Testis (tissue), 2 donors: Measurements from ENCODE around the gene ARHGEF4.

Source experiments
- CTCF ChIP-seq, 3 experiments: fragments of 450-650 bp in 2 of 3; fragments of 200-600 bp in 1 of 3; sonication (generic) in 1 of 3; IDR thresholded peaks; one replicate each; pipeline ENCODE4 v1.5.1; 2016 to 2019; ENCODE audit warnings: antibody characterized with exemption in 3 of 3, mild to moderate bottlenecking in 2 of 3, moderate library complexity in 1 of 3
- POLR2A ChIP-seq: fragments of 450-650 bp; IDR thresholded peaks from one replicate; pipeline ENCODE4 v1.6.1; 2017; ENCODE audit warnings: antibody characterized with exemption, mild to moderate bottlenecking, moderate library complexity

GRCh38 chr2:131055169-131056065, 218.7 kb downstream of the ARHGEF4 start:
- TF ChIP-seq CTCF (IDR thresholded peaks at IDR 0.05): no peak
- TF ChIP-seq POLR2A: no peak
